Activated CD4-positive, alpha-beta T cell treated with anti-CD3 and anti-CD28 coated beads for 1 hour (primary cell): ENCODE measurements around the gene PML.
A peak's percentile ranks its signal among the peaks of the same experiment; 100 is the strongest.

Experiments used
- DNase-seq: peaks from one replicate; pipeline ENCODE4 v3.0.0-alpha.2; 2020

Gene PML

GRCh38 chr15:73986776-73987056 is 7.8 kb upstream of the PML start:
- DNase-seq, result no peak

DNA sequence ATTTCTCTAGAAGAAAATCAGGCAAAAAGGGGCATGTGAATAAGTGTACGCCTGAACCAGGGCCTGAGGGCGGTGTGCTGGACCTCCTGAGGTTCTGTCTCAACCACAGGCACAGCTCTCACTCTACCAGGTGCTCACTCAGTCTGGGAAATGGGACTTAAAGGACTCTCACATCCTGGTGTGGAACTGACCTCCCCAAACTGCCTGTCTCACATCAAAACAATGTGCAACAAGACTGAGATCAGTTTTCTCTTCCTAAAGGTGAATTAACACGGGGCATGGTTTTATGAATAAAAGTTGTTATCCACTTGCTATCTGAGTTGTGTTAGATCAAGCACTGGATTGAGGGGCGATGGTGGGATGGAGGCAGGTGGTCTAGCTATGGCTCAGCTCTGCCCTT is 7.3 kb upstream of the PML start:
- no peak for DNase-seq

- DNase-seq, result no peak
Observed at GRCh38 chr15:73987681-73988444, 6.7 kb upstream of the PML start.

DNA sequence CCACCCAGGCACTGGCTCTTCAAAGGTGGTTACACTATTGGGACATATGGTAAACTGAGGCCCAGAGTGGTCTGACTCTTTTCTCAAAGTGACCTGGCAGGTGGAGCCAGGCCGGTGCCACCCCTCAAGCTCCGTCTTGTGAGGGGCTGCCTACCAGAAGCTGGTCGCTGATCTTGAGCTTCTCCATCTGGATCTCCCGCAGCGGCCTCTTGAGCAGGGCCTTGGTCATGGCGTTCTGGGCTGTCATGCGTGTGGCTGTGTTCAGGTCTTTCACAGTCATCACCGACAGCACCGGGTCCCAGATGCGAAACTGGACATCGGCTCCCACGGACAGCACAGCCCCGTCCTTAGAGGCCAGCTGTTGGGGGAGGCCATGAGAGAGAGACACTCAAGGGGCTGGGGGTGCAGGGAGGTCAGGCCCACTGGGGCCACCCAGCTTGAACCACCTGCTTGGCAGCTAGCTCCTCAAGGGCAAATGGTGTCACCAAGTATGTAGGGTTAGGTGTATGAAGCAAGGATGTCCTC is 6.0 kb upstream of the PML start:
- DNase-seq, result no peak

DNA sequence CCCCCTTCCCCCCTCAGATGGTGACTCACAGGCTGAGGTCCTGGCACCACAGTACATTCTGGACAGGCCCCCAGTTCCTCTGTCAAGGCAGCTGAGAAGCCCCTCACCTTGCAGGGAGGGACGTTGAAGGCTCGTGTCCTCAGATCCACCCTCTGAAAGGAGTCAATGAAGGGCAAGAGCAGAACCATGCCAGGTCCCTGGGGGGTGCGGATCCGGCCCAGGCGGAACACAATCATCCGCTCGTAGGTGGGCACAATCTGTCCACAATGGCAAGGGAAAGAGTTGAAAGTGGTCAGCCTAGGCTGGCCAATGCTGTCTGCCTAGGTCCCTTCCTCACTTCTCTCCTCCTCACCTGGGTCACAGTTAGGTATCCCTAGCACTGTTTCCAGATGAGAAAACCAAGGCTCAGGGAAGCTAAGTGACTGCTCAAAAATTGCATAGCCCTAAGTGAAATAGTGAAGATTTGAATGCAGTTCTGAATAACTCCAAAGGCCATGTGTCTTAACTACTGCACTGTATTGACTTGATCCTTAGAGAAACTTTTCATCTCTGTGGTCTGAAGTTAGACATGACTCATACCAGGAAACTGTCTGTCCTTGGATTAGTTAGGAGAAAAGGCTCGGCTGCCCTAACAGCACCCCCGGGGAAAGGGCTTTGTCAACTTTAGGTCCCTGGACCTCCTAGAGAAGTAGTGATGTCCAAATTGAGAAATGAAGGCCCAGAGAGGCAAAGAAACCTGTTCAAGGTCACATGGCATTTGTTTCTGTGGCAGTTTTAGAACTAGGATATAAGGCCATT is 5.3 kb upstream of the PML start:
- no peak for DNase-seq

- DNase-seq, result no peak
Observed at GRCh38 chr15:73990250-73991005, 4.1 kb upstream of the PML start.

- DNase-seq, result no peak
Observed at GRCh38 chr15:73991260-73991659, 3.3 kb upstream of the PML start.

DNA sequence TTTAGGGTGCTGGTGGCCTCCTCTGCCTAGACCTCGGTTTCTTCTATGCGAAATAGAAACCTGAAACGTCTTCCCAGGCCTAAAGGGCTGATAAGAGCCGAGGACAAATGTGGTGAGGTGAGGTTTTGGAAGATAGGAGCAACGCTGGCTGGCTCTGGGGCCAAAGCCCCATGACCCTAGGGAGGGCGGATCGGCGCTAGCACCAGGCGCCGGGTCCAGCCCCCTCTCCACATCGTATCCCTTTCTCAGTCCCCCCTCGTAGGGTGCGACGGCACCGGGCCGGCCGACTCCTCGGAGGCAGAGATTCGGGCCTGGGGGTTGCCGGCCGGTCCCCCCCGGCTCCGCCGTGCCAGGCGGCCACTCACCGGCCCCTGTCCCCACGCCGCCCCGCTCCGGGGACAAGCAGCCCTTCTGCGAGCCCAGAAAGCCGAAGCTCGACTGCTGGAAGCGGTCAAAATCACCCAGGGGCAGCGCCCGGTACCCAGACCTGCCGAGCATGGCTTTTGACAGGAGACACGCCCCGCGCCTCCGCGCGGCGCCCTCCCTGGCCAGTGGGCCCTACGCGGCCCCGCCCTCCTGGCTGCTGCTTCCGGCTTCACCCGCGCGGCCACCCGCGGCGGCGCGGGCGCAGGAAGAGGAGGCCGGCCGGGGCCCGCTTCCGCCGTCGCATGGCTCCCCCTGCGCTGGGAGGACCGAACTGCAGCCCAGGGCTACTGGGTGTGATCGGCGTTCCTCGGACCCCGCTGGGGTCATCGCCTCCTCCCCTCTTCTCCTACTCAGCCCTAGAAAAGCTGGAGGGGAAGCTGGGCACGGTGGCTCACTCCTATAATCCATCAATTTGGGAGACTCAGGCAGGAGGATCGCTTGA is 2.6 kb upstream of the PML start, which contains the start of gene STOML1:
Gene STOML1 (minus strand): TSS at position 570 of the 868 bp plus-strand sequence. CDS start 72 bp downstream, at position 498.
- DNase-seq, result peak; percentile 90

DNA sequence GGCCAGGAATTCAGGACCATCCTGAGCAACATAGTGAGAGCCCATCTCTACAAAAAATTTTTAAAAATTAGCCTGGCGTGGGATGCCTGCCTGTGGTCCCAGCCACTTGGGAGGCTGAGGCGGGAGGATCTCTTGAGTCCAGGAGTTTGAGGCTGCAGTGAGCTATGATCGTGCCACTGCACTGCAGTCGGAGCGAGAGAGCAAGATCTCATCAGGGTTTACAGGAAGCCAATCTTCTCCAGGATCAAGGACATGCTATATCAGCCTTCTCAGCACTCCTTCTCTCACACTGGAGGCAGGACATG is 2.0 kb upstream of the PML start:
- DNase-seq, result no peak

DNA sequence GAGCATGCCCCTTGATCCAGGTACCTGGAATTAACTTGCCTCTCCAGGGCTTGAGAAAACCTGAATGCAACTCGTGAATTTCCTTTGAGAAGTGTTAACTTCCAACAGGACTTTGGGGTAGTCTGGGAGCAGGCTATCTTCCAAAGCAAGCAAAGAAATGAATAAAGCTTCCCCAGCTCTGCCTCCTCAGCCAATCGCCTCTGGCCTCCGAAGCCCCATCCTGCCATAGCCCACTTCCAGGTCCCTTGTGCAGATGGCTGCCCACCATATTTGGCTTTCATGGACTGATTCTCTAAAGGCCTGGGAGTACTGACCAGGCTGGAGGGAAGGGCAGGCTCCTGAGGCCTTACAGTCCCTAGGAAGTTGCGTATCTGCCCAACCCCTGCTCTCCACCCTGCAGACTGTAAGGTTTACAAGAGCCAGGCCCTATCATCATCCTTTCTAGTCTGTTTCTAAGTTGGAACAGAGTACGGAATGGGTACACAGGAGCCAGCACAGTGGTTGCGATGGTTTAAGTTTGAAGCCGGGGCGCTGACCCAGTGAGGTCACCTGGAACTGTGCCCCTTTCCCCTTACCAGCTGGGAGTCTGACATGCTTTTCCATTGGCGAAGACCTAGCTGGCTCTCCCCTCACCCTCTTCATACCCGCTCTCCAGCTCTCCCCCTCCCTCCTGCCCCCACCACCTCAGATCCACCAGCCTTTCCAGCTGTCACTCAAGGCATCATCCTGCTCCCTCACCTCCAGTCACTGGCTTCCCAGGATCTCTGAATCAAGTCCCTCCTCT is 1.1 kb upstream of the PML start:
- DNase-seq, result no peak

DNA sequence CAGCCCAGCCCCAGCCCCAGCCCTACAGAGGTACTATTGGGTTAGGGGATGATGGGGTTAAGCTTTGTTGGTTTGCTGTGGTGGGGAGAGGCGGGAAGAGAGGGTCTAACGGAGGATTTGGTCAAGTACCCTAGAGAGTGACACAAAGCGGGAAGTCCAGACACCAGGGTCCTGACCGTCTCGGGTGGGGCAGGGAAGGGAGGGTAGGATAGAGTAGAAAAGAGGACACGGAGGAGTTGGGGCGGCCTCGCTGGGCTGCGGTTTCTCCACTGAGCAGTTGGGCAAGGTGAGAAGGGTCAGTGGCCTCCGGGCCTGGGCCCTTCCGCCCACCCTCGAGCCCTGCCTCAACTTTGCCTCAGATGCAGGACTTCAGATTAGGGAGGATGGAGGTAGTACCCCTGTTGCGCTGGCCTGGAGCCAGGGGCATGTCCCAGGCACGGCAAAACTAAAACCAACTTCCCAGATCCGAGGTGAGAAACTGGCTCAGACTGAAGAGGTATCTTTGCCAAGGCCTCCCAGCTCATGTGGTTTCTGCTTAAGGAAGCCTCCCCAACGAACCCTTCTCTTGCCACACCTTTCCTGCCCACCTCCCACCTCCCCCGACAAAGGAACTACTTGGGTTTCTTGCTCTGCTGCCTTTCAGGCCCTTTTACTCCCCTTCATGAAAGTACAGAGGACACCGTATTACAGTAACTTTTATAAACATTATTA is 551 bp downstream of the PML start:
- DNase-seq, result no peak

- no peak for DNase-seq
Observed at GRCh38 chr15:73996267-73996666, 1.8 kb downstream of the PML start.

GRCh38 chr15:73996939-73997338 is 2.4 kb downstream of the PML start:
- DNase-seq, result no peak

GRCh38 chr15:73997986-73998385 is 3.5 kb downstream of the PML start:
- no peak for DNase-seq

DNA sequence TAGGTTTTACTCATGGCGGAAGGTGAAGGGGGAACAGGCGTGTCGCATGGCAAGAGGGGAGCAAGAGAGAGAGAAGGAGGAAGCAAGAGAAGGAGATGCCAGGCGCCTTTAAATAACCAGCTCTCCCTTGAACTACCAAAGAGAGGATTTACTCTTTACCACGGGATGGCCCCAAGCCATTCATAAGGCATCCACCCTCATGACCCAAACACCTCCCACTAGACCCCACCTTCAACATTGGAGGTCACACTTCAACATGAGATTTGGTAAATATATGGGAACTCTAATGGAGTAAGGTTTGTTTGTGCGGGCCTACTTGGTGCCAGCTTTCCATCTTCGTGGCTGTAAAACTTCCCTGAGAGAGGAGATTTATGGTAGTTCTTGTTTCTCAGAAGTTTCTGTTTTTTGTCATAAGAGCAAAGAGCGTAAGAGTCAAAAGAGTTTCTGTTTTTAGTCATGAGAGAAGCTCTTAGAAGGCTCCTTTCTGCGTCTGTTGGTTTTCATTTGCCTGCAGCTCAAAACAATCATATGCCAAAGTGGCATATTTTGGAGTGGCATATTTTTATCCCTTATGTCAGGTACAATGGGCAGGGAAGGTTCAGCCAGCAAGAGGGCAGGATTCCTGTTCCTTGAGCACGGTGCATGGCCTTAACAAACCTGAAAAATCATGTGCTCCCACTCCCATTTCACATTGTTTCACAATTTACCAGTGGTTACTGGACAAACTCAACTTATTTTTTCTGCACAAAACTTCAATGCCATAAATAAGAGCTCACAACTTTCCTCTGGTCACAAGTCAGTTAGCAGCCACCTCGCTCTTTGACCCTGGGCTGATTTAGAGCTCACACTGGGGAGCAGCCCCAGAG is 12.5 kb downstream of the PML start:
- DNase-seq, result no peak

DNA sequence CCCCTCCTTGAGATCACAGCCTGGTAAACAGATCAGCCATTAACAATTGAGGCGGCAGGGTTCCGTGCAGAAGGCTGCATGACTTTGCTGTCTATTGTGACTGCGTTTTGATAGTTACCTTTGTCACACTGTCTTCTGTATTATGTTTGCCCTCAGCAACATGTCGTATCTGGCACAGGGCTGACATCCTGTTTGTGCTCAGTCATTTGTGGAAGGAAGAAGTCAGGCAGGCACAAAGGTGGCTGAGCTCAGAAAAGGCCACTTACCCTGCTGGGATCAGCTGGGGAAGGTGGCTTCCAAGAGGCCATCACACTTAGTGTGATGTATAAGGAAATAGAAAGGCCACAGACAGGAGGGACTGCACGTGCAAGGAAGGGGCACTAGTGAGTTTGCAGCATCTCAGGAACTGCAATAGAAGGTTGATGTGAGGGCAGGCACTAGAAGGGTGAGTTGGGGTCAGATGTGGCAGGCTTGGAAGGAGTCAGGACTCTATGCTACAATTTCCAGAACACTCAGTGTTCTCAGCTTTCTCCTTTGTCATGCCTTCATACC is 13.4 kb downstream of the PML start:
- DNase-seq, result no peak

DNA sequence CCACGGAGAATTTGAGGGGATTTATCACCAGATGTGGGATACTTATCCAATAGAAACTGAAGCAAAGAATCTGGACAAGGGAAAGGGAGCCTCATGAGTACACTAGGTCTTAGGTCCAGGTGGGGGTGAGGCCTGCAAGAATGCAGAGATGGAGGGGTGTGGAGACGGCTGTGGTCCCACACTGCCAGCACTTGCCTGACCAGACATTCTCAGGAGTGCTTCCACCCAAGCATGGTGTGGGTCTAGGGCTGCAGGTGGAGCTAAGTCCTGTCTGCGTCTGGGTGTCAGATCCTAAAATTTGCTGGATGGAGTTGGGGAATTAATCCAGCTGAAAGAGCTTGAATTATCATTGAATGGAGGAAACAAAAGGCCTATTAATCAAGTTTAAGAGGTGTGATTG is 14.4 kb downstream of the PML start:
- no peak for DNase-seq

- no peak for DNase-seq
Observed at GRCh38 chr15:74010929-74011540, 16.5 kb downstream of the PML start.

DNA sequence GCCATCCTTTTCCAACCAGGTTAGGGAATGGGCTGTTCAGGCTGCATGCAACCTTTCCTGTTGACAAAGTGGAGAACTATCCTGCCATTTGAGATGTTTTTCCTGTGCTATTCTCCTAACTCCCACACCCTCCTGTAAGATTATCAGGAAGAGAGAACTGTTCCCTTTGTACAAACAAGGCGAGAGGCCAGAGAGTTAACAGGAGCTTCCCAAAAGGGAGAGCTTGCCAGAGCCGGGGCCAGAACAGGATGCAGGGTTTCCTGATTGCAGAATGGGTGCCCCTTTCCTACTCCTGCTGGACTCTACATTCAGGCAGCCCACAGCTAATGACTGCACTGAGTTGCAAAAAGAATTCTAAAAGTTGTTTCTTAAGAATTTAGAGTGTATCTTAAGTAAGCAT is 17.1 kb downstream of the PML start:
- DNase-seq, result no peak
